Upper lobe of right lung (tissue), 1 donor: Measurements from ENCODE around the gene SCN8A. TPM values are rescaled to one million over a fixed set of nuclear protein-coding genes. Genes with fewer than 3 reads are reported as not detected.

ENCODE experiments used
- ATAC-seq: fragments of 200-7000 bp; cut with Tn5 transposase; one replicate; pipeline ENCODE4 v1.9.1; 2020; ENCODE audit warnings: mild to moderate bottlenecking, moderate library complexity
- DNase-seq: peaks from one replicate; pipeline ENCODE4 v3.0.0-alpha.2; 2020
- H3K27ac ChIP-seq: fragments of 200-600 bp; one replicate; pipeline ENCODE4 v1.8.0; 2022
- H3K27me3 ChIP-seq: fragments of 200-600 bp; one replicate; pipeline ENCODE4 v1.8.0; 2022; ENCODE audit warnings: mild to moderate bottlenecking
- H3K36me3 ChIP-seq: fragments of 200-600 bp; one replicate; pipeline ENCODE4 v1.8.0; 2022
- H3K4me1 ChIP-seq: fragments of 200-600 bp; one replicate; pipeline ENCODE4 v1.8.0; 2022
- H3K4me3 ChIP-seq: fragments of 200-600 bp; one replicate; pipeline ENCODE4 v1.8.0; 2022; ENCODE audit warnings: mild to moderate bottlenecking
- H3K9me3 ChIP-seq: fragments of 200-600 bp; one replicate; pipeline ENCODE4 v1.8.0; 2022
- CTCF ChIP-seq: fragments of 200-600 bp; IDR thresholded peaks from one replicate; pipeline ENCODE4 v1.8.0; 2022; ENCODE audit warnings: antibody characterized with exemption
- intact Hi-C: fragments of 100-400 bp; cut with DNase I; formaldehyde crosslinking; loops from one replicate; pipeline ENCODE4 v1.11.0; 2022
- total RNA-seq: library from RNA; stranded (reverse); fragmentation: NEBNext Ultra II Directional; extraction: Animal tissue kit (Norgen Biotek cat#: 25700); gene quantifications from one replicate; pipeline ENCODE4 v1.2.1, GENCODE V29; 2021
- donor health status: DM: no; HTN: yes; CAD: no; lungs with severe emphysema.

Gene SCN8A
- total RNA-seq, 1 donor from 2014 or later, result 1.1 TPM

DNA sequence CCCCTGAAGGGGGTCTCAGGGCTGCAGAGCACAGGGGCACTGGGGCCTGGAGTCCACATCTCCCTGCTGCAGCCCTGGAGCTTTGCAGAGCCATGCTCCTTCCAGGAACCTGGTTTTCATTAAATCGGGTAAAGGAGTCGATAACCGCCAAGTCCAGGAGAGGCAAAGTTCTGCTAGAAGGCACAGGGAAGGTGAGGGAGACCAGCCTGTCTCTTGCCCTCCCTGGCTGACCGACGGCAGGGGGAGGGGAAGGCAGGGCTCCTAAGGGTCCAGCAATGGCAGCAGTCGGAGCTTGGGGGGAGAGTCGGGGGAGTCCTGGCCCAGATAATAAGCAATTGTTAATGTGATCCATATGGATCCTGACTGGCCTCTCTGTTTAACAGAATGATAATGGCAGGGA lies 254.4 kb downstream of the SCN8A start:
- intact Hi-C loops, result no loop called here
- ATAC-seq (no peak), DNase-seq (no peak)
- TF ChIP-seq CTCF, result no peak
- H3K4me3 ChIP-seq, result no peak overlapping the region
- H3K36me3 ChIP-seq, result no peaks in the 10 kb centered on the region
- H3K27me3 ChIP-seq, result peaks cover 65% of the 10 kb centered on the region
- H3K27ac ChIP-seq, result no peak overlapping the region
- H3K4me1 ChIP-seq, result peaks cover 23% of the 10 kb centered on the region
- no peaks in the 10 kb centered on the region for H3K9me3 ChIP-seq

- Histone ChIP-seq H3K4me1 (peaks cover 31% of the 10 kb centered on the region), H3K4me3 (peak overlapping the region; percentile 56), H3K27ac (peak overlapping the region; percentile 47), H3K9me3 (no peaks in the 10 kb centered on the region), H3K36me3 (no peaks in the 10 kb centered on the region), H3K27me3 (peaks cover 58% of the 10 kb centered on the region)
- TF ChIP-seq CTCF, result no peak
- no peak for DNase-seq
- intact Hi-C loops, result no loop called here
- no peak for ATAC-seq
Observed at GRCh38 chr12:51846271-51846691, 255.2 kb downstream of the SCN8A start.

DNA sequence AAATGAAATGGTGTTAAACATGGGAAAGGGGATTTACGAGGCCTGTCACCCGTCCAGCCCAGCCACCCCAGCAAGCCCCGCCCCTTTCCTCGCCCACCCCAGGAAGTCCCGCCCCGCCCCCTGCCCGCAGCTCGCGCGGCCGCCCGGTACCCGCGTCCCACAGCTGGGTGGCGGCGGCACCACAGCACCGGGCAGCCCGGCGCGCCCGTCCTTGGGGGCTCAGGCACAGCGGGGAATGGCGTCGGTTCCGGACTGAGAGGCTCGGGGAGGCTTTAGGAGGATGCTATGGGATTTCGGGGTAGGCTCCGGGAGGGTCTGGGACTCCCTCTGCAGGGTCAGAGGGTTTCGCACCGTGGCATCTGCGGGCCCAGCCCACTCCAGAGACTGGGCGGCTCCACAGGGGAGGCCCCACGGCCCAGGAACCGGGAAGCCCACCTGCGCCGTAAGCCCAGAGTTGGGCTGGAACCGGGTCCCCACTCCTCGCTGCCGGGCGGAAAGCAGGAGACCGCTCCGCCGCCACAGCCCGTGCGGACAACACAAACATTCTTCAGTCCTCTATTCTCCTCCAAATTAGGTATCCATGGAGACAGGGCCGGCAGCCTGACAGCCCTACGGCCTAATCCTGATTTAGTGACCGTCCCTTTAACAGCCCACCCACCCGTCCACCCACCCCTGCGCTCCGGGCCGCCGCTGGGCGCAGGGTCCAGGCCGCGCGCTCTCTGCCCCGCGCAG lies 256.0 kb downstream of the SCN8A start:
- no peak for TF ChIP-seq CTCF
- DNase-seq (peak; percentile 71), ATAC-seq (peak; percentile 41)
- H3K4me3 ChIP-seq, result peak overlapping the region; percentile 56
- intact Hi-C loops, result no loop called here
- H3K27ac ChIP-seq, result peak overlapping the region; percentile 47
- H3K27me3 ChIP-seq, result peaks cover 55% of the 10 kb centered on the region
- peaks cover 33% of the 10 kb centered on the region for H3K4me1 ChIP-seq
- no peaks in the 10 kb centered on the region for H3K9me3 ChIP-seq
- no peaks in the 10 kb centered on the region for H3K36me3 ChIP-seq

GRCh38 chr12:51847643-51848325 lies 256.8 kb downstream of the SCN8A start:
- Histone ChIP-seq H3K27me3 (peaks cover 48% of the 10 kb centered on the region), H3K36me3 (no peaks in the 10 kb centered on the region), H3K27ac (peak overlapping the region; percentile 30), H3K4me1 (peaks cover 33% of the 10 kb centered on the region), H3K9me3 (no peaks in the 10 kb centered on the region), H3K4me3 (peak overlapping the region; percentile 56)
- ATAC-seq (peak; percentile 6), DNase-seq (no peak)
- TF ChIP-seq CTCF, result no peak
- intact Hi-C loops, result no loop called here

DNA sequence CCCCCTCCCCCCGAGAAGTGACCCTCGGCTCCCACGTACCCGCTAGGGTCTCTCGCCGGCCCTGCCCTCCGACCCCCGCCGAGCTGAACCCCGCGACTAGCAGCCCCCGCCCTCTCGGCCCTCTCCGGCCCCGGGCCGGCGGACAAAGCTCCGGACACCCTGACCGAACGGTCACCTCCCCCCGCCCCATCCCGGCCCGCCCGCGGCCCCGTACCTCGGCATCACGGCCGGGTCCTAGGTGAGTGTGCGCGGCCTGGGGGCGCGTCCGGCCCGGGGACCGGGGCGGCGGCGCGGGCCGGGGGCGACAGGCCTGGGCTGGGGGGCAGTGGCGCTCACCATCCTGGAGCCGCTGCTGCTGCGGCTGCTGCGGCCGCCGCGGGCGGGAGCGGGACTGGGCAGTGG lies 257.3 kb downstream of the SCN8A start, which contains the start of gene FIGNL2:
Gene FIGNL2 (minus strand): TSS at position 393 of the 402 bp plus-strand sequence. CDS start 26,305 bp downstream, outside the sequence.
- no peak for TF ChIP-seq CTCF
- Histone ChIP-seq H3K27ac (peak within 1 kb of the TSS; percentile 30), H3K27me3 (peaks cover 47% of the 10 kb centered on the region), H3K4me3 (peak within 1 kb of the TSS; percentile 56), H3K36me3 (no peaks in the 10 kb centered on the region), H3K4me1 (peaks cover 33% of the 10 kb centered on the region), H3K9me3 (no peaks in the 10 kb centered on the region)
- no peak for ATAC-seq
- intact Hi-C loops, result no loop called here
- DNase-seq, result no peak
